ENCODE results near the gene CCDC57.

DNA sequence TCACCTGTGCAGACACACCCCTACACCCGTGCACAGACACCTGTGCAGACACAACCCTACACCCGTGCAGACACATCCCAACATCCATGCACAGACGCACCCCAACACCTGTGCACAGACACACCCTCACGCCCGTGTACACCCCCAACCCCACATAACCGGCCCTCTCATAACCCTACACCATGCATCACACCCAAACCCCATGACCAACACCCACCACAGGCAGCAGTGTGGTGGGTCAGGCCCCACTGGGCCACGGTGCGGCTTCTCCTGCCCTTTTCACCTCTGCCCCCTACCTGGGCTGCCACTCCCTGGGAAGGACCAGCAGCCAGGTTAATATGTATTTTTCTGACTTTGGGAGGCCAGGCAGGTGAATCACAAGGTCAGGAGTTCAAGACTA, 12.0 kb upstream of the CCDC57 start:
- TF ChIP-seq CTCF (optimal IDR thresholded peaks at IDR 0.05 in 1 of 3, IDR thresholded peaks at IDR 0.05 in 1 of 3, conservative IDR thresholded peaks at IDR 0.05 in 1 of 3; ENCODE audit: extremely low read depth in 1 of 3, insufficient read depth in 2 of 3, low read length in 3 of 3) (no peak), EZH2 (IDR thresholded peaks at IDR 0.05; ENCODE audit: low read length) (no peak)

Data from keratinocyte (primary cell).